H9 (cell line): ENCODE data around the gene GPR137B. TPM values are rescaled to one million over a fixed set of nuclear protein-coding genes. Genes with fewer than 3 reads are reported as not detected.

Experiments used
- DNase-seq: peaks from one replicate; pipeline ENCODE4 v3.0.0-alpha.2; 2017
- H2AFZ ChIP-seq: one replicate; pipeline ENCODE4 v1.6.1; 2013; ENCODE audit warnings: mild to moderate bottlenecking, low read length, control low read depth, moderate library complexity
- H2AK5ac ChIP-seq: 2 replicates; pipeline ENCODE4 v1.6.1; 2013; ENCODE audit warnings: low read length, control low read depth, mixed read lengths; ENCODE audit not compliant: insufficient read length
- H2BK120ac ChIP-seq: one replicate; pipeline ENCODE4 v1.6.1; 2013; ENCODE audit warnings: low read depth, mild to moderate bottlenecking, low read length, control low read depth, inconsistent platforms; ENCODE audit not compliant: poor library complexity, severe bottlenecking
- H2BK12ac ChIP-seq: 2 replicates; pipeline ENCODE4 v1.6.1; 2013; ENCODE audit warnings: low read length, control low read depth, mixed read lengths, low read depth; ENCODE audit not compliant: insufficient read length
- H2BK15ac ChIP-seq: 2 replicates; pipeline ENCODE4 v1.6.1; 2013; ENCODE audit warnings: low read depth, low read length, control low read depth
- H2BK20ac ChIP-seq: one replicate; pipeline ENCODE4 v1.6.1; 2013; ENCODE audit warnings: low read depth, mild to moderate bottlenecking, low read length, control low read depth, inconsistent platforms; ENCODE audit not compliant: poor library complexity, severe bottlenecking
- H2BK5ac ChIP-seq: 2 replicates; pipeline ENCODE4 v1.6.1; 2013; ENCODE audit warnings: low read length, control low read depth, mixed read lengths; ENCODE audit not compliant: insufficient read length
- H3K14ac ChIP-seq: 2 replicates; pipeline ENCODE4 v1.6.1; 2013; ENCODE audit warnings: low read length, control low read depth; ENCODE audit not compliant: insufficient read depth
- H3K18ac ChIP-seq: 2 replicates; pipeline ENCODE4 v1.6.1; 2013; ENCODE audit warnings: low read depth, mild to moderate bottlenecking, mixed read lengths, low read length, control low read depth; ENCODE audit not compliant: insufficient read length
- H3K23ac ChIP-seq: 2 replicates; pipeline ENCODE4 v1.6.1; 2013; ENCODE audit warnings: low read length, control low read depth, mixed read lengths, low read depth; ENCODE audit not compliant: insufficient read length
- H3K23me2 ChIP-seq: 2 replicates; pipeline ENCODE4 v1.6.1; 2013; ENCODE audit warnings: low read depth, mild to moderate bottlenecking, mixed read lengths, low read length, control low read depth; ENCODE audit not compliant: insufficient read length, poor library complexity, severe bottlenecking
- H3K27ac ChIP-seq: 2 replicates; pipeline ENCODE4 v1.5.1; 2013; ENCODE audit warnings: low read length, control low read depth, mixed read lengths, low read depth; ENCODE audit not compliant: insufficient read length
- H3K27me3 ChIP-seq: 2 replicates; pipeline ENCODE4 v1.6.1; 2013; ENCODE audit warnings: low read length, control low read depth, inconsistent platforms; ENCODE audit not compliant: insufficient read depth
- H3K4ac ChIP-seq: 2 replicates; pipeline ENCODE4 v1.6.1; 2013; ENCODE audit warnings: low read depth, mild to moderate bottlenecking, control low read depth, inconsistent platforms, low read length, moderate library complexity
- H3K4me1 ChIP-seq: 2 replicates; pipeline ENCODE4 v1.6.1; 2013; ENCODE audit warnings: low read length, control low read depth, inconsistent platforms; ENCODE audit not compliant: insufficient read depth
- H3K4me2 ChIP-seq: 2 replicates; pipeline ENCODE4 v1.6.1; 2013; ENCODE audit warnings: low read length, control low read depth, mixed read lengths; ENCODE audit not compliant: insufficient read length, insufficient read depth
- H3K56ac ChIP-seq: 2 replicates; pipeline ENCODE4 v1.6.1; 2013; ENCODE audit warnings: low read depth, mild to moderate bottlenecking, mixed read lengths, low read length, control low read depth; ENCODE audit not compliant: insufficient read length
- H3K79me1 ChIP-seq: 2 replicates; pipeline ENCODE4 v1.6.1; 2013; ENCODE audit warnings: low read depth, mild to moderate bottlenecking, moderate library complexity, low read length, control low read depth, inconsistent platforms; ENCODE audit not compliant: insufficient read depth, poor library complexity, severe bottlenecking
- H3K79me2 ChIP-seq: 2 replicates; pipeline ENCODE4 v1.6.1; 2013; ENCODE audit warnings: low read length, control low read depth, inconsistent platforms; ENCODE audit not compliant: insufficient read depth
- H3K9ac ChIP-seq: 2 replicates; pipeline ENCODE4 v1.6.1; 2013; ENCODE audit warnings: low read length, control low read depth, mixed read lengths; ENCODE audit not compliant: insufficient read length; ENCODE audit errors: extremely low read depth
- H3K9me3 ChIP-seq: one replicate; pipeline ENCODE4 v1.6.1; 2013; ENCODE audit warnings: low read depth, low read length, inconsistent platforms; ENCODE audit not compliant: control insufficient read depth
- H3T11ph ChIP-seq: one replicate; pipeline ENCODE4 v1.6.1; 2013; ENCODE audit warnings: mild to moderate bottlenecking, low read length, control low read depth, inconsistent platforms
- H4K20me1 ChIP-seq: one replicate; pipeline ENCODE4 v1.6.1; 2013; ENCODE audit not compliant: control insufficient read depth, insufficient read length, insufficient read depth
- H4K5ac ChIP-seq: 2 replicates; pipeline ENCODE4 v1.6.1; 2013; ENCODE audit warnings: low read depth, mild to moderate bottlenecking, mixed read lengths, low read length, control low read depth; ENCODE audit not compliant: insufficient read length
- H4K8ac ChIP-seq: replicated peaks from 2 replicates; pipeline ENCODE4 v1.6.1; 2013; ENCODE audit warnings: low read length, control low read depth, mixed read lengths, low read depth; ENCODE audit not compliant: insufficient read length
- H4K91ac ChIP-seq: 2 replicates; pipeline ENCODE4 v1.6.1; 2013; ENCODE audit warnings: low read depth, mild to moderate bottlenecking, moderate library complexity, mixed read lengths, low read length, control low read depth; ENCODE audit not compliant: insufficient read length
- H3K27ac Mint-ChIP-seq, 3 experiments: 2 replicates in 2 of 3; 3 replicates in 1 of 3; pipeline ENCODE4 v1.8.0; 2020 to 2021; ENCODE audit warnings: mixed read lengths in 3 of 3, mild to moderate bottlenecking in 1 of 3, moderate library complexity in 1 of 3
- H3K27me3 Mint-ChIP-seq: 2 replicates; pipeline ENCODE4 v1.8.0; 2021; ENCODE audit warnings: low read depth, mild to moderate bottlenecking, moderate library complexity, mixed read lengths
- H3K36me3 Mint-ChIP-seq, 3 experiments: 2 replicates in 2 of 3; 3 replicates in 1 of 3; pipeline ENCODE4 v1.8.0; 2020 to 2021; ENCODE audit warnings: low read depth in 3 of 3, mixed read lengths in 3 of 3; ENCODE audit not compliant: insufficient read depth in 1 of 3
- H3K4me1 Mint-ChIP-seq, 2 experiments: 2 replicates each; pipeline ENCODE4 v1.8.0; 2020; ENCODE audit warnings: mixed read lengths in 2 of 2
- H3K4me3 Mint-ChIP-seq, 2 experiments: 2 replicates in 1 of 2; 3 replicates in 1 of 2; pipeline ENCODE4 v1.8.0; 2020 to 2021; ENCODE audit warnings: mild to moderate bottlenecking in 2 of 2, mixed read lengths in 2 of 2, moderate library complexity in 1 of 2
- H3K9me3 Mint-ChIP-seq, 2 experiments: 2 replicates in 1 of 2; 3 replicates in 1 of 2; pipeline ENCODE4 v1.8.0; 2020; ENCODE audit warnings: mild to moderate bottlenecking in 2 of 2, mixed read lengths in 2 of 2, moderate library complexity in 1 of 2
- WGBS: extraction: QIAGEN DNeasy Blood & Tissue Kit; methylation state at CpG from one replicate; pipeline ENCODE4 v1.1.7; 2013; ENCODE audit warnings: missing lambda C conversion rate, low lambda C conversion rate, mixed read lengths; ENCODE audit not compliant: insufficient read length; ENCODE audit errors: extremely low coverage; 5-methylcytosine and 5-hydroxymethylcytosine counted together
- total RNA-seq: library from RNA; stranded (reverse); gene quantifications from 2 replicates; pipeline ENCODE4 v1.2.1, GENCODE V29; 2021
- TF ChIP-seq, protein P1 (sequence below): fragments of 200-600 bp; sonication (generic); conservative IDR thresholded peaks from 3 replicates; pipeline ENCODE4 v1.8.0; 2021; ENCODE audit warnings: antibody characterized with exemption, mild to moderate bottlenecking

The GPR137B gene
- total RNA-seq, 1 experiment from 2014 or later = 5.9 TPM

DNA sequence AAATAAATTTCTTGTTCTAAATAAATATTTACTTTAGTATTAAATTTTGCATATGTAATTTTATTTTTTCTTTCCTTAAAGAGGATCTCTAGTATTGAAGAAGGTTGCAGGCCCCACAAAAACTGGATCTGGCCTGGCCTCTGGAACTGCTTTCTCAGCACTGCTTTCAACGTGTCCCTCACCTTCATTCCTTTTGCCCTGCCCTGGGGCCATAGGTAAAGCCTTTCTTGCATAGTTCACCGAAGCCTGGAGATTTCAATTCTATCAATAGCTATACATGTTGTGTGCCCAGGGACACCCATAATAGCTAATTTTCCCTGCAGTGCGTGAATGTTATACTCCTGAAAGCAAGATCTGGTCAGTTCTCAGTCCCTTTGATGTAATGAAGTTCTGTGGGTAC lies 12.0 kb upstream of the GPR137B start:
- no peak overlapping the region for H3K9ac ChIP-seq
- no peak overlapping the region for H3T11ph ChIP-seq
- H3K56ac ChIP-seq = no peak overlapping the region
- no peaks in the 10 kb centered on the region for H4K20me1 ChIP-seq
- no peaks in the 10 kb centered on the region for H3K79me1 ChIP-seq
- no peak overlapping the region for H4K91ac ChIP-seq
- no peak for DNase-seq
- no peak overlapping the region for H2BK20ac ChIP-seq
- Mint-ChIP-seq H3K4me1 (peaks cover 21 to 23% of the 10 kb centered on the region in 2 experiments), H3K27ac (no peak overlapping the region), H3K4me3 (no peak overlapping the region), H3K27me3 (peaks cover 9% of the 10 kb centered on the region), H3K9me3 (no peaks in the 10 kb centered on the region), H3K36me3 (no peaks in the 10 kb centered on the region; a peak in 1 of 7 replicates)
- no peaks in the 10 kb centered on the region for H3K9me3 ChIP-seq
- no peak overlapping the region for H2AFZ ChIP-seq
- no peak overlapping the region for H2BK12ac ChIP-seq
- no peaks in the 10 kb centered on the region for H3K27me3 ChIP-seq
- H3K18ac ChIP-seq = no peak overlapping the region
- H3K14ac ChIP-seq = no peak overlapping the region
- H3K4me1 ChIP-seq = no peaks in the 10 kb centered on the region; the same call in 1 of the 2 replicates
- H4K8ac ChIP-seq = no peak overlapping the region
- H3K4me2 ChIP-seq = no peak overlapping the region
- no peak overlapping the region for H3K23ac ChIP-seq
- H2BK120ac ChIP-seq = no peak overlapping the region
- no peak overlapping the region for H2BK5ac ChIP-seq
- WGBS = no CpG with 5 or more reads among the region's 3 CpGs
- H3K23me2 ChIP-seq = no peaks in the 10 kb centered on the region
- H2BK15ac ChIP-seq = no peak overlapping the region
- no peaks in the 10 kb centered on the region for H3K79me2 ChIP-seq
- no peak overlapping the region for H3K27ac ChIP-seq
- TF ChIP-seq, protein P1, sequence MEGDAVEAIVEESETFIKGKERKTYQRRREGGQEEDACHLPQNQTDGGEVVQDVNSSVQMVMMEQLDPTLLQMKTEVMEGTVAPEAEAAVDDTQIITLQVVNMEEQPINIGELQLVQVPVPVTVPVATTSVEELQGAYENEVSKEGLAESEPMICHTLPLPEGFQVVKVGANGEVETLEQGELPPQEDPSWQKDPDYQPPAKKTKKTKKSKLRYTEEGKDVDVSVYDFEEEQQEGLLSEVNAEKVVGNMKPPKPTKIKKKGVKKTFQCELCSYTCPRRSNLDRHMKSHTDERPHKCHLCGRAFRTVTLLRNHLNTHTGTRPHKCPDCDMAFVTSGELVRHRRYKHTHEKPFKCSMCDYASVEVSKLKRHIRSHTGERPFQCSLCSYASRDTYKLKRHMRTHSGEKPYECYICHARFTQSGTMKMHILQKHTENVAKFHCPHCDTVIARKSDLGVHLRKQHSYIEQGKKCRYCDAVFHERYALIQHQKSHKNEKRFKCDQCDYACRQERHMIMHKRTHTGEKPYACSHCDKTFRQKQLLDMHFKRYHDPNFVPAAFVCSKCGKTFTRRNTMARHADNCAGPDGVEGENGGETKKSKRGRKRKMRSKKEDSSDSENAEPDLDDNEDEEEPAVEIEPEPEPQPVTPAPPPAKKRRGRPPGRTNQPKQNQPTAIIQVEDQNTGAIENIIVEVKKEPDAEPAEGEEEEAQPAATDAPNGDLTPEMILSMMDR = no peak
- H3K4ac ChIP-seq = no peak overlapping the region
- H2AK5ac ChIP-seq = no peak overlapping the region
- H4K5ac ChIP-seq = no peak overlapping the region
